GM15510 (cell line): ENCODE measurements around the gene TRMT112.

Experiments used
- POLR2A ChIP-seq: IDR thresholded peaks from 3 replicates; pipeline ENCODE4 v1.6.1; 2011; ENCODE audit warnings: borderline replicate concordance; ENCODE audit not compliant: insufficient read length; ENCODE audit errors: extremely low read depth

The TRMT112 gene

GRCh38 chr11:64296830-64297698, 20.3 kb downstream of the TRMT112 start:
- TF ChIP-seq POLR2A, result no peak

GRCh38 chr11:64296236-64296635, 21.1 kb downstream of the TRMT112 start:
- TF ChIP-seq POLR2A, result no peak

GRCh38 chr11:64295760-64296159, 21.6 kb downstream of the TRMT112 start:
- no peak for TF ChIP-seq POLR2A

GRCh38 chr11:64294774-64295173, 22.6 kb downstream of the TRMT112 start:
- no peak for TF ChIP-seq POLR2A

GRCh38 chr11:64292460-64293254, 24.7 kb downstream of the TRMT112 start:
- no peak for TF ChIP-seq POLR2A

- TF ChIP-seq POLR2A, result no peak
These were observed 25.5 kb downstream of the TRMT112 start for GRCh38 chr11:64291752-64292459.

GRCh38 chr11:64291262-64291751, 26.1 kb downstream of the TRMT112 start, which contains the start of gene KCNK4:
Gene KCNK4, plus strand, starts transcription at chr11:64291302. Its CDS starts 1,717 bp downstream, at chr11:64293019.
- no peak for TF ChIP-seq POLR2A

GRCh38 chr11:64290352-64291261, 26.8 kb downstream of the TRMT112 start:
- TF ChIP-seq POLR2A, result no peak

- TF ChIP-seq POLR2A, result no peak
These were observed 28.3 kb downstream of the TRMT112 start for GRCh38 chr11:64289002-64289564.

GRCh38 chr11:64288353-64288750, 29.0 kb downstream of the TRMT112 start:
- no peak for TF ChIP-seq POLR2A

GRCh38 chr11:64287676-64288352, 29.5 kb downstream of the TRMT112 start:
- TF ChIP-seq POLR2A, result no peak

GRCh38 chr11:64286801-64287159, 30.6 kb downstream of the TRMT112 start:
- TF ChIP-seq POLR2A, result no peak
